SK-N-MC (cell line): ENCODE data around the gene TRIM32.

Source experiments
- DNase-seq: peaks from one replicate; pipeline ENCODE4 v3.0.0-alpha.2; 2011; ENCODE audit warnings: low read depth, low spot score
- H3K27ac ChIP-seq: fragments of 200-600 bp; sonication (generic); 2 replicates; pipeline ENCODE4 v1.5.1; 2016; ENCODE audit warnings: mixed run types
- H3K36me3 ChIP-seq: fragments of 200-600 bp; sonication (generic); 2 replicates; pipeline ENCODE4 v1.6.1; 2017; ENCODE audit warnings: antibody characterized with exemption, low read length, mixed read lengths; ENCODE audit not compliant: insufficient read depth
- H3K4me3 ChIP-seq: fragments of 200-600 bp; sonication (generic); 2 replicates; pipeline ENCODE4 v1.5.1; 2016
- H3K9ac ChIP-seq: fragments of 200-600 bp; sonication (generic); 2 replicates; pipeline ENCODE4 v1.8.0; 2017; ENCODE audit warnings: mixed run types, mixed read lengths; ENCODE audit not compliant: insufficient read length
- H3K9me3 ChIP-seq: fragments of 200-600 bp; sonication (generic); 2 replicates; pipeline ENCODE4 v1.6.1; 2017; ENCODE audit warnings: low read depth, mild to moderate bottlenecking, antibody characterized with exemption, low read length, moderate library complexity, mixed read lengths
- EZH2 ChIP-seq: fragments of 200-600 bp; sonication (generic); IDR thresholded peaks from one replicate; pipeline ENCODE4 v1.6.1; 2017; ENCODE audit warnings: antibody characterized with exemption
- FOXP2 ChIP-seq: optimal IDR thresholded peaks from 2 replicates; pipeline ENCODE3; 2011; ENCODE audit warnings: mild to moderate bottlenecking, moderate library complexity; ENCODE audit not compliant: insufficient read depth; ENCODE audit errors: extremely low read length, control extremely low read depth
- POLR2AphosphoS5 ChIP-seq: IDR thresholded peaks from 2 replicates; pipeline ENCODE4 v1.6.1; 2012; ENCODE audit warnings: mild to moderate bottlenecking, low read depth, low read length, borderline replicate concordance

TRIM32 gene

DNA sequence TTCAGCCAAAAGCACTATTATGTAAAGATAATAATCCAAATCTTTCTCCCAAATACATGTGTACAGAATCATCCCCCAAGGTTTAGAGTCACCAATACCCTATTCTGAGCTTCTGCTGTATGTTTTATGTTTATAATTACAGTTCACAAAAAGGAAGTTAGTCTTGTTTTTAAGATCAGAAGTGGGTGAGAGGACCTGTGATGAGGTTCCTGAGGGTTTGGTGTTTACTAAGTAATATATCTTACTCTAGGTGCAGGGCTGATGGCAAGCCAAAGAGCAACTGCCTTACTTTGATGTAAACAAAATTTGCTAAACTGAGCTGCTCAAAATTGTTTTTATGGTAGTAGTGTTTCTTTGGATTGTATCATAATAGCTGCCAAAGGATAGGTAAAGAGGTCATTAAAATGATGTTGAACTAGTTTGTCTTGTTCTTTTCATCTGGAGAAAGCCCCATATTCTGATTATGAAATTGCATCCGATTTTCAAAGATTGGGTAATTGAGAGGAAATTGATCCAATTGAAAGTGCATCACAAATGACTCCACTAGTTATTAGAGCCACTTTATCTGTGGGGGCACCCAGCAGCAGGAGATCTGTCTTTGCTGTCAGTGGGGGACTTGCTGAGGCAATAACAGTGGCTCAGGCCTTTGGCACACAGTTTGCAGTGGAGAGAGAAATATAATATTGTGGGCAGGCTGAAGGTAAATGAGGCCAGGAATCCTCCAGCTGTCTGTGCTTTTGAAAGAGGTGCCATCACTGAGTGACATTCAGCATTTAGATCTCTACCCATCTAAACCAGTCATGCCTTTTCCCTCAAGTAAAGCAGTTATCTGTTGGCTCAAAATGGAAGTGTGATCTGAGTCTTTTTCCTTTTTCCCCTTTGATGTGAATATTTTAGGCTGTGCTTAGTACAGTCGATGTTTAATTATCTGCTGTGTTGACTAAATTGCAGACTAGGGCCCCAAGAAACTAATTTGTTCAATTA is 14.1 kb downstream of the TRIM32 start:
- TF ChIP-seq POLR2AphosphoS5 (no peak), FOXP2 (no peak), EZH2 (no peak)
- no peak for DNase-seq
- H3K4me3 ChIP-seq = no peak overlapping the region
- H3K9me3 ChIP-seq = no peaks in the 10 kb centered on the region
- no peak overlapping the region for H3K27ac ChIP-seq
- no peak overlapping the region for H3K9ac ChIP-seq
- peaks cover 65% of the 10 kb centered on the region for H3K36me3 ChIP-seq

DNA sequence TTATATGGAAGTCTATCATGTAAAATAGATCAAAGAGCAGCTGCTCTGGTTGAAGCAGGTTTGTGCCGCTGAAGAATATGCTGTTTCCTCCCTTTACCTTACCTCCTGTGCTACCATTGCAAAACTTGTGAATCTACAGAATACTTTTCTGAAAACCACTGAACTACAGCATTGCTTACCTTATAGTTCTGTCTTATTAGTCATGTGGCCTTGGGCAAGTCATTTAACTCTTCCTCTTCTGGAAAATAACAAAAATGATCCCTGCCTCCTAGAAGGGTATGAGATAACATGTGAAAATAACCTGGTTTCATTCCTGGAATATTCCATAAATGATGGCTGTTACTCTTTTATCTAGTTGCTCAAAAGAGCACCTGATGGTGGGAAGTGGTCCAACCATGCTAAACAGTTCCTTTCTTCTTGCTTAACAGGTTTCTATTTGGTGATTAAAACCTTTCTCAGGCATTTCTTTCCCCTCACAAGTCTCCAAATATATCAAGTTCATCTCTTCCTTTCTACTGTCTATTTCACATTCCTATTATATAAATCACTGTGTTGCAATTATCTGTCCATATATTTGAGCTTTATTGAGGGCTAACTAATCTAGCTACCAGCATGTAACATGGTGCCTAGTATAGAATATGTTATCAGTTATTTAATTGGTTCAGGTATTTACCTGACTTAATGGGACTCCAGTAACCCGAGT is 15.0 kb downstream of the TRIM32 start:
- Histone ChIP-seq H3K9me3 (no peaks in the 10 kb centered on the region), H3K36me3 (peaks cover 57% of the 10 kb centered on the region), H3K27ac (no peak overlapping the region), H3K9ac (no peak overlapping the region), H3K4me3 (no peak overlapping the region)
- TF ChIP-seq POLR2AphosphoS5 = no peak
- TF ChIP-seq FOXP2 = no peak
- TF ChIP-seq EZH2 = no peak
- DNase-seq = no peak

DNA sequence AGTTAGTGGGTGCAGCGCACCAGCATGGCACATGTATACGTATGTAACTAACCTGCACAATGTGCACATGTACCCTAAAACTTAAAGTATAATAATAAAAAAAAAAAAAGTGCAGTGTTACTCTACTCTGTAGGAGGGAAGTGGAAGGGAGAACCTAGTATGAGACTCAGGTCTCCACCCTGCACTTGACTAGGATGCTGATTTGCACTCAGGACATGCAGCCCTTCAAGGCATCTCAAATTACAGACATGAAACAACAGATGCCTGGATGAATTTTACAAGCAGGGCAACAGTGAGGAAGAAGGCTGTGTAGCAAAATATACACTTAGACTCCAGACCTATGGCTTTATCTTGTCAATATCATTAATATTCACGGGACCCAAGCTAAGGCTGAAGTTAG is 16.5 kb downstream of the TRIM32 start:
- H3K36me3 ChIP-seq = peaks cover 41% of the 10 kb centered on the region
- no peaks in the 10 kb centered on the region for H3K9me3 ChIP-seq
- H3K27ac ChIP-seq = no peak overlapping the region
- DNase-seq = no peak
- no peak overlapping the region for H3K4me3 ChIP-seq
- no peak for TF ChIP-seq EZH2
- no peak for TF ChIP-seq FOXP2
- H3K9ac ChIP-seq = no peak overlapping the region

DNA sequence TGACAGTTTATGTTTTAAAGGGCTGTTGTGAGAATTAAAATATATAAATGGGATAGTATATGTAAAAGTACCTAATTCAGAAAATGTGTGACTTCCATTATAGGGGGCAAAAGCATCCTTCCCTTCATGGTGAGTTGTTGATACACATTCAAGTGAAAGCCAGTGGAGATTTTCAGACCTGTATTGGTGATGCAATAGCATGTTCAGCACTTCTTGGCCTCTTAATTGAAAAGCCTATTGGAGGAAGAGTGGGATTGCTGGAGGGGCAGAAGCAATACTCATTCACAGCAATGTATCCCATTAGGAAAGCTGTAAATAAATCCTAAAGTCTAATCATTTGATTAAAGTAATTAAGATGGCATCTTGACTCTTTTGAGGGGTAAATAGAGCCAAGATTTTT is 17.4 kb downstream of the TRIM32 start:
- Histone ChIP-seq H3K36me3 (peaks cover 33% of the 10 kb centered on the region), H3K4me3 (no peak overlapping the region), H3K9me3 (no peaks in the 10 kb centered on the region), H3K27ac (no peak overlapping the region), H3K9ac (no peak overlapping the region)
- DNase-seq = no peak
- TF ChIP-seq FOXP2 = no peak
- TF ChIP-seq POLR2AphosphoS5 = no peak
- no peak for TF ChIP-seq EZH2

DNA sequence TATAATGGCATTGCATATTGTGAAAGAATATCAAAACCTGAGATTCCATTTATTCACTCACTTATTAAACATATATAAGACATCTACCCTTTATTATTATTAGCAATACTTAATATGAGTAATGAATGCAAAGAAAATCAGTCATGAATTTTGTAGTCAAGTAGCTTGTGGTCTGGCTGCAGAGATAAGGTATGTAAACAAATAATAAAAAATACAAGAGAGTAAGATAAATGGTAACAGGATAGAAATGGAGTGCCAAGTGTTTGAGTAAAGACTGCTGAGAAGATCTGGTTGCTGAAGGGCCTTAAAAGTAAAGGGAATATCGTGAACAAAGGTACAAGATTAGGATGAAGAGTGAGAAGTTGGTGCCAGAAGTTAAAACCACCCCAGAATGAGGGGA is 18.4 kb downstream of the TRIM32 start:
- TF ChIP-seq FOXP2 = no peak
- no peak for TF ChIP-seq POLR2AphosphoS5
- no peak for TF ChIP-seq EZH2
- Histone ChIP-seq H3K27ac (no peak overlapping the region), H3K9ac (no peak overlapping the region), H3K36me3 (peaks cover 22% of the 10 kb centered on the region), H3K9me3 (no peaks in the 10 kb centered on the region), H3K4me3 (no peak overlapping the region)
- no peak for DNase-seq

DNA sequence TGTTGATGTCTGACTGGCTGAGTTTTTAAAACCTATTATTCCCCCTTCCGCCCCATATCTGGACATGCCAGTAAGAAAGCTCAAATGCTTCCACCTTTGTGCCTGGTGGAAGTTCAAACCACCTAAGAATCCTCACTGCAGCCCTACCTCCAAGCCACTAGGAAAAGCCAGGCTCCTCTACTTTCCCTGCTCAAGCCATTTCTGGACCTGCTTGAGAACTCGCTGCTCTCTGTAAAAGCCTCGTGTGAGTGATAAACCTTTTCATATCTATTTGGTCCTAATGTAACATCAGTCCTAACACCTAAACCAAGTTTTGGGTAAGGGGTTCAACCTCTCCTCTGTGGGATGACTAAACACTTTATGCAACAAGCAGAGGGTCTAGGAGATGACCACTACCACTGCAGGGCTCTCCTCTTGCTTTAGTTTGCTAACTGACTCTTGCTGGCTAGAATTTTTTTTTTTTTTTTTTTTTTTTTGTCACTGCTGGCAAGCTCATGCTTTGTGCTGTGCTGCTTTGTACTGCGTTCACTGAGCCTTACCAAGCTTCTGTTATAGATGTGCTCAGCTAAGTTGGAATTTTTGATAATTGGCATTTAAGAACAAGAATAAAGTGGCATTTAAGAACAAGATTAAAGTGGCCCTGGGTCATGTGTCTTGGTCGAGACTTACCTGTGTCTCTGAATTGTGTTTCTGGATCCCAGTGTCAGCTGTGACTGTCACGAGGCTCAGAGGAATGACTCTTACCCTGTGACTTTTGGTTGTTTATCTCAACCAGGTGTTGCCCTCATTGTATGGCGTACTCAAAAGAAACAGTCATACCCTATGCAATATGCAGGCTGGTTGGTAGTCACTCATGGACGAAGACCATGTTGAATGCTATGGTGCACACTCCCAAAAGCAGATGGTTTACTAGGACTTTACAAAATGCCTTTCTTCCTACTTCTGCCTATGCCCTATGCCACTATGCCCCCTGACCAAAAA is 19.5 kb downstream of the TRIM32 start:
- H3K4me3 ChIP-seq = no peak overlapping the region
- H3K27ac ChIP-seq = no peak overlapping the region
- TF ChIP-seq POLR2AphosphoS5 (no peak), EZH2 (no peak), FOXP2 (no peak)
- no peak overlapping the region for H3K9ac ChIP-seq
- no peaks in the 10 kb centered on the region for H3K9me3 ChIP-seq
- peaks cover 12% of the 10 kb centered on the region for H3K36me3 ChIP-seq
- no peak for DNase-seq

GRCh38 chr9:116712781-116713180 is 25.7 kb downstream of the TRIM32 start:
- H3K27ac ChIP-seq = no peak overlapping the region
- H3K9ac ChIP-seq = no peak overlapping the region
- no peaks in the 10 kb centered on the region for H3K36me3 ChIP-seq
- H3K4me3 ChIP-seq = no peak overlapping the region
- no peaks in the 10 kb centered on the region for H3K9me3 ChIP-seq
- TF ChIP-seq FOXP2 = no peak
- TF ChIP-seq EZH2 = no peak
- TF ChIP-seq POLR2AphosphoS5 = no peak
- DNase-seq = no peak

DNA sequence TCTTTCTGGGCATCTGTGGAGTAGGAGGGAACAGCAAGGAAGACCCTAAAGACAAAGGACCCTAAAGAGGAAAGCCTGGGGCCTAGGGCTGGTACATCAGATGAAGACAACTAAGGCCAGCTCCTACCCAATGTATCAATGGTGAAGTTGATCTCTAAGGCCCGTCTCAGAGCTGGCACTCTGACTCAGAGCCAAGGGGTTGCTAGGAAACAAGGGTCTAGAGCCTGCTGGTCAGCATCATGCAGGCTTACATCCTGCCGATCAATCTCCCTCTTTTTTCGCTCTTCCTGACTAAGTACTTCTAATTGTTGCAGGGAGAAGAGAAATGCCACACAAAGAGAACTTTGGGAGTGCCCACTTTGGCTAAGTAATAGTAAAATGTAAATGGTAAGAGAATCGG is 26.2 kb downstream of the TRIM32 start:
- no peak overlapping the region for H3K9ac ChIP-seq
- H3K4me3 ChIP-seq = no peak overlapping the region
- no peaks in the 10 kb centered on the region for H3K9me3 ChIP-seq
- no peak overlapping the region for H3K27ac ChIP-seq
- no peaks in the 10 kb centered on the region for H3K36me3 ChIP-seq
- TF ChIP-seq POLR2AphosphoS5 (no peak), EZH2 (no peak)
- DNase-seq = no peak
